ENCODE results near the gene POLD1.

Gene POLD1

GRCh38 chr19:50455992-50456391 lies 71.8 kb downstream of the POLD1 start:
- Histone ChIP-seq H3K36me3 (ENCODE audit: control insufficient read depth in 1 of 2, insufficient read depth in 2 of 2, low read depth in 1 of 2, low read length in 2 of 2) (peaks cover 0 to 15% of the 10 kb centered on the region in 2 experiments), H2BK120ac (ENCODE audit: low read depth, low read length) (no peak overlapping the region), H3K27ac (ENCODE audit: low read length, poor library complexity, severe bottlenecking) (no peak overlapping the region), H3K4me3 (ENCODE audit: insufficient read depth in 1 of 2, low read depth in 1 of 2, low read length in 2 of 2) (no peak overlapping the region), H3K79me1 (replicated peaks; ENCODE audit: low read length, poor library complexity, severe bottlenecking) (no peaks in the 10 kb centered on the region), H4K91ac (ENCODE audit: low read length) (no peak overlapping the region), H2BK12ac (ENCODE audit: low read length in 2 of 2) (no peak overlapping the region), H2AFZ (ENCODE audit: low read depth, low read length) (no peak overlapping the region), H4K8ac (ENCODE audit: low read length) (no peak overlapping the region), H2BK5ac (ENCODE audit: low read depth, low read length, poor library complexity, severe bottlenecking) (no peak overlapping the region), H3K23ac (ENCODE audit: low read length in 2 of 2) (no peak overlapping the region), H3K27me3 (ENCODE audit: control insufficient read depth in 1 of 2, insufficient read depth in 1 of 2, low read length in 2 of 2) (peaks cover 3 to 44% of the 10 kb centered on the region in 2 experiments), H3K4me2 (ENCODE audit: low read length, poor library complexity, severe bottlenecking) (no peak overlapping the region), H3K4me1 (ENCODE audit: control insufficient read depth, insufficient read depth, low read depth, low read length) (peaks cover 11% of the 10 kb centered on the region), H3K14ac (ENCODE audit: low read length in 2 of 2) (no peak overlapping the region), H2BK15ac (ENCODE audit: low read depth, poor library complexity, severe bottlenecking) (no peak overlapping the region), H3K4ac (ENCODE audit: low read depth in 1 of 2, low read length in 2 of 2) (no peak overlapping the region), H3K9me3 (ENCODE audit: control insufficient read depth, low read length) (no peaks in the 10 kb centered on the region), H3K18ac (ENCODE audit: low read depth in 1 of 2, low read length in 2 of 2) (no peak overlapping the region), H3K9ac (ENCODE audit: low read length) (no peak overlapping the region), H2AK5ac (ENCODE audit: low read length, severe bottlenecking) (no peak overlapping the region)
- DNase-seq = no peak
- WGBS = 61% methylated on average over 2 of the region's 2 CpGs

GRCh38 chr19:50457300-50457699 lies 73.2 kb downstream of the POLD1 start:
- H3K4ac ChIP-seq (ENCODE audit: low read depth in 1 of 2, low read length in 2 of 2) = no peak overlapping the region
- WGBS = 78% methylated on average over 5 of the region's 5 CpGs
- H2BK12ac ChIP-seq (ENCODE audit: low read length in 2 of 2) = no peak overlapping the region
- no peak overlapping the region for H3K4me3 ChIP-seq (ENCODE audit: insufficient read depth in 1 of 2, low read depth in 1 of 2, low read length in 2 of 2)
- no peak overlapping the region for H2BK15ac ChIP-seq (ENCODE audit: low read depth, poor library complexity, severe bottlenecking)
- H4K91ac ChIP-seq (ENCODE audit: low read length) = no peak overlapping the region
- H3K23ac ChIP-seq (ENCODE audit: low read length in 2 of 2) = no peak overlapping the region
- no peak overlapping the region for H3K27ac ChIP-seq (ENCODE audit: low read length, poor library complexity, severe bottlenecking)
- H3K79me1 ChIP-seq (replicated peaks; ENCODE audit: low read length, poor library complexity, severe bottlenecking) = no peaks in the 10 kb centered on the region
- no peak overlapping the region for H2BK5ac ChIP-seq (ENCODE audit: low read depth, low read length, poor library complexity, severe bottlenecking)
- no peak overlapping the region for H2AK5ac ChIP-seq (ENCODE audit: low read length, severe bottlenecking)
- H3K27me3 ChIP-seq (ENCODE audit: control insufficient read depth in 1 of 2, insufficient read depth in 1 of 2, low read length in 2 of 2) = peaks cover 0 to 41% of the 10 kb centered on the region in 2 experiments
- H3K9me3 ChIP-seq (ENCODE audit: control insufficient read depth, low read length) = no peaks in the 10 kb centered on the region
- H2BK120ac ChIP-seq (ENCODE audit: low read depth, low read length) = no peak overlapping the region
- H2AFZ ChIP-seq (ENCODE audit: low read depth, low read length) = no peak overlapping the region
- H4K8ac ChIP-seq (ENCODE audit: low read length) = no peak overlapping the region
- H3K18ac ChIP-seq (ENCODE audit: low read depth in 1 of 2, low read length in 2 of 2) = no peak overlapping the region
- DNase-seq = no peak
- H3K4me2 ChIP-seq (ENCODE audit: low read length, poor library complexity, severe bottlenecking) = no peak overlapping the region
- peaks cover 0 to 15% of the 10 kb centered on the region in 2 experiments for H3K36me3 ChIP-seq (ENCODE audit: control insufficient read depth in 1 of 2, insufficient read depth in 2 of 2, low read depth in 1 of 2, low read length in 2 of 2)
- no peak overlapping the region for H3K9ac ChIP-seq (ENCODE audit: low read length)
- H3K4me1 ChIP-seq (ENCODE audit: control insufficient read depth, insufficient read depth, low read depth, low read length) = peaks cover 12% of the 10 kb centered on the region
- H3K14ac ChIP-seq (ENCODE audit: low read length in 2 of 2) = no peak overlapping the region

- H3K4me3 ChIP-seq (ENCODE audit: insufficient read depth in 1 of 2, low read depth in 1 of 2, low read length in 2 of 2) = peak overlapping the region in 1 of 2 experiments; percentile 56
- H4K91ac ChIP-seq (ENCODE audit: low read length) = no peak overlapping the region
- H3K27me3 ChIP-seq (ENCODE audit: control insufficient read depth in 1 of 2, insufficient read depth in 1 of 2, low read length in 2 of 2) = peaks cover 0 to 41% of the 10 kb centered on the region in 2 experiments
- H3K79me1 ChIP-seq (replicated peaks; ENCODE audit: low read length, poor library complexity, severe bottlenecking) = no peaks in the 10 kb centered on the region
- no peak overlapping the region for H3K4me2 ChIP-seq (ENCODE audit: low read length, poor library complexity, severe bottlenecking)
- no peak overlapping the region for H3K18ac ChIP-seq (ENCODE audit: low read depth in 1 of 2, low read length in 2 of 2)
- H3K36me3 ChIP-seq (ENCODE audit: control insufficient read depth in 1 of 2, insufficient read depth in 2 of 2, low read depth in 1 of 2, low read length in 2 of 2) = peaks cover 0 to 15% of the 10 kb centered on the region in 2 experiments
- 76% methylated on average over 50 of the region's 50 CpGs for WGBS
- no peak overlapping the region for H2AFZ ChIP-seq (ENCODE audit: low read depth, low read length)
- no peak overlapping the region for H3K9ac ChIP-seq (ENCODE audit: low read length)
- H3K4me1 ChIP-seq (ENCODE audit: control insufficient read depth, insufficient read depth, low read depth, low read length) = peaks cover 12% of the 10 kb centered on the region
- H3K23ac ChIP-seq (ENCODE audit: low read length in 2 of 2) = no peak overlapping the region
- no peak overlapping the region for H2BK120ac ChIP-seq (ENCODE audit: low read depth, low read length)
- H2BK15ac ChIP-seq (ENCODE audit: low read depth, poor library complexity, severe bottlenecking) = no peak overlapping the region
- no peak overlapping the region for H3K4ac ChIP-seq (ENCODE audit: low read depth in 1 of 2, low read length in 2 of 2)
- H3K27ac ChIP-seq (ENCODE audit: low read length, poor library complexity, severe bottlenecking) = no peak overlapping the region
- H2AK5ac ChIP-seq (ENCODE audit: low read length, severe bottlenecking) = no peak overlapping the region
- no peak for DNase-seq
- H2BK12ac ChIP-seq (ENCODE audit: low read length in 2 of 2) = no peak overlapping the region
- H4K8ac ChIP-seq (ENCODE audit: low read length) = no peak overlapping the region
- H2BK5ac ChIP-seq (ENCODE audit: low read depth, low read length, poor library complexity, severe bottlenecking) = no peak overlapping the region
- H3K9me3 ChIP-seq (ENCODE audit: control insufficient read depth, low read length) = no peaks in the 10 kb centered on the region
- no peak overlapping the region for H3K14ac ChIP-seq (ENCODE audit: low read length in 2 of 2)
Observed at GRCh38 chr19:50458396-50459066, 74.4 kb downstream of the POLD1 start.

GRCh38 chr19:50459067-50459456 lies 74.9 kb downstream of the POLD1 start:
- H2BK12ac ChIP-seq (ENCODE audit: low read length in 2 of 2) = no peak overlapping the region
- H4K8ac ChIP-seq (ENCODE audit: low read length) = no peak overlapping the region
- H2BK5ac ChIP-seq (ENCODE audit: low read depth, low read length, poor library complexity, severe bottlenecking) = no peak overlapping the region
- no peak overlapping the region for H4K91ac ChIP-seq (ENCODE audit: low read length)
- no peak overlapping the region for H3K4me3 ChIP-seq (ENCODE audit: insufficient read depth in 1 of 2, low read depth in 1 of 2, low read length in 2 of 2)
- no peak overlapping the region for H3K4ac ChIP-seq (ENCODE audit: low read depth in 1 of 2, low read length in 2 of 2)
- no peak overlapping the region for H2BK15ac ChIP-seq (ENCODE audit: low read depth, poor library complexity, severe bottlenecking)
- no peak overlapping the region for H3K14ac ChIP-seq (ENCODE audit: low read length in 2 of 2)
- peaks cover 12% of the 10 kb centered on the region for H3K4me1 ChIP-seq (ENCODE audit: control insufficient read depth, insufficient read depth, low read depth, low read length)
- no peak overlapping the region for H2BK120ac ChIP-seq (ENCODE audit: low read depth, low read length)
- H3K9ac ChIP-seq (ENCODE audit: low read length) = no peak overlapping the region
- no peak overlapping the region for H2AFZ ChIP-seq (ENCODE audit: low read depth, low read length)
- H3K4me2 ChIP-seq (ENCODE audit: low read length, poor library complexity, severe bottlenecking) = no peak overlapping the region
- H3K79me1 ChIP-seq (replicated peaks; ENCODE audit: low read length, poor library complexity, severe bottlenecking) = no peaks in the 10 kb centered on the region
- H3K27me3 ChIP-seq (ENCODE audit: control insufficient read depth in 1 of 2, insufficient read depth in 1 of 2, low read length in 2 of 2) = peaks cover 0 to 44% of the 10 kb centered on the region in 2 experiments
- DNase-seq = no peak
- no peaks in the 10 kb centered on the region for H3K9me3 ChIP-seq (ENCODE audit: control insufficient read depth, low read length)
- H2AK5ac ChIP-seq (ENCODE audit: low read length, severe bottlenecking) = no peak overlapping the region
- no peak overlapping the region for H3K23ac ChIP-seq (ENCODE audit: low read length in 2 of 2)
- H3K27ac ChIP-seq (ENCODE audit: low read length, poor library complexity, severe bottlenecking) = no peak overlapping the region
- peaks cover 0 to 11% of the 10 kb centered on the region in 2 experiments for H3K36me3 ChIP-seq (ENCODE audit: control insufficient read depth in 1 of 2, insufficient read depth in 2 of 2, low read depth in 1 of 2, low read length in 2 of 2)
- no peak overlapping the region for H3K18ac ChIP-seq (ENCODE audit: low read depth in 1 of 2, low read length in 2 of 2)
- WGBS = 73% methylated on average over 32 of the region's 32 CpGs

All from mesenchymal stem cell (in vitro differentiated cells and primary cell).